Smooth muscle cell (in vitro differentiated cells): ENCODE measurements around the gene DMKN. TPM values are rescaled to one million over a fixed set of nuclear protein-coding genes. Genes with fewer than 3 reads are reported as not detected.

Experiments
- DNase-seq: peaks from one replicate; lab custom pipeline; 2025; ENCODE audit not compliant: unreplicated experiment; lab: John Stamatoyannopoulos, UW
- H2AFZ ChIP-seq: fragments of 200-600 bp; sonication (generic); 2 replicates; pipeline ENCODE4 v1.6.0; 2016; ENCODE audit warnings: antibody characterized with exemption, low read depth, mild to moderate bottlenecking
- H3F3A ChIP-seq: fragments of 200-600 bp; sonication (generic); 2 replicates; pipeline ENCODE4 v1.6.0; 2017; ENCODE audit warnings: antibody characterized with exemption, low read depth
- H3K27ac ChIP-seq: fragments of 200-600 bp; sonication (generic); 2 replicates; pipeline ENCODE4 v1.5.1; 2016; ENCODE audit warnings: low read depth, mild to moderate bottlenecking
- H3K27me3 ChIP-seq: fragments of 200-600 bp; sonication (generic); 2 replicates; pipeline ENCODE4 v1.6.1; 2016; ENCODE audit warnings: low read depth, mild to moderate bottlenecking
- H3K36me3 ChIP-seq: fragments of 200-600 bp; sonication (generic); 2 replicates; pipeline ENCODE4 v1.5.1; 2016; ENCODE audit warnings: low read depth
- H3K4me1 ChIP-seq: fragments of 200-600 bp; sonication (generic); 2 replicates; pipeline ENCODE4 v1.5.1; 2016; ENCODE audit warnings: low read depth
- H3K4me2 ChIP-seq: fragments of 200-600 bp; sonication (generic); 2 replicates; pipeline ENCODE4 v1.6.0; 2016; ENCODE audit warnings: mild to moderate bottlenecking
- H3K4me3 ChIP-seq: fragments of 200-600 bp; sonication (generic); 2 replicates; pipeline ENCODE4 v1.5.1; 2016; ENCODE audit warnings: mild to moderate bottlenecking
- H3K79me2 ChIP-seq: fragments of 200-600 bp; sonication (generic); 2 replicates; pipeline ENCODE4 v1.6.0; 2016; ENCODE audit warnings: low read depth, mild to moderate bottlenecking
- H3K9ac ChIP-seq: fragments of 200-600 bp; sonication (generic); 2 replicates; pipeline ENCODE4 v1.6.0; 2016; ENCODE audit warnings: low read depth
- H3K9me3 ChIP-seq: fragments of 200-600 bp; sonication (generic); replicated peaks from 2 replicates; pipeline ENCODE4 v1.5.1; 2016; ENCODE audit warnings: low read depth
- H4K20me1 ChIP-seq: fragments of 200-600 bp; sonication (generic); 2 replicates; pipeline ENCODE4 v1.6.0; 2016; ENCODE audit warnings: low read depth
- CTCF ChIP-seq: fragments of 200-600 bp; sonication (generic); IDR thresholded peaks from 2 replicates; pipeline ENCODE4 v1.5.1; 2017; ENCODE audit warnings: borderline replicate concordance, mild to moderate bottlenecking, antibody characterized with exemption; ENCODE audit not compliant: insufficient read depth, poor library complexity, severe bottlenecking
- WGBS: methylation state at CpG from one replicate; pipeline ENCODE4 v1.1.7; 2016; ENCODE audit warnings: low lambda C conversion rate; 5-methylcytosine and 5-hydroxymethylcytosine counted together
- polyA plus RNA-seq: library from polyadenylated mRNA; unstranded; fragments of >200 nt; fragmentation: Nextera tagmentation; extraction: Ambion mirVana; gene quantifications from 2 replicates; pipeline ENCODE4 v1.2.1, GENCODE V29; 2016
- total RNA-seq: library from RNA; depleted of rRNA; stranded (reverse); fragments of >200 nt; gene quantifications from 2 replicates; pipeline ENCODE4 v1.2.3, GENCODE V29; 2014

DMKN gene
- total and polyA plus RNA-seq, 2 experiments from 2014 or later = 31.2 to 132 TPM

DNA sequence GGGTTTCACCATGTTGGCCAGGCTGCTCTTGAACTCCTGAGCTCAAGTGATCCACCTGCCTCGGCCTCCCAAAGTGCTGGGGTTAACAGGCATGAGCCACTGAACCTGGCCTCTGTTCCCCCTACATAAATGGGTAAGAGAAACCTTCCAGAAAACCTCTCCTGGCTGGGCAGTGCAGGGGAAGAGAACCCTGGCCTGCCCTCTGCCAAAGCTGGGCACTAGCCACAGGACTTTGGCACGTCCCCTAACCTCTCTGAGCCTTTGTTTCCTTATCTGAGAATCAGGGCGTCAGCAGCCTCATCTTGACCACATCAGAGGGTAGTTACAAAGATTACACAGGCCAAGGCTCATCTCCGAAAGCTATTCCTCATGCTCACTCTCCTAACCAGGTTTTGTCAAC, 12.4 kb upstream of the DMKN start:
- H3F3A ChIP-seq = no peaks in the 10 kb centered on the region
- H3K4me1 ChIP-seq = no peaks in the 10 kb centered on the region
- no peaks in the 10 kb centered on the region for H4K20me1 ChIP-seq
- no peak for TF ChIP-seq CTCF
- no peak overlapping the region for H3K4me3 ChIP-seq
- no peak overlapping the region for H3K27ac ChIP-seq
- no peak overlapping the region for H2AFZ ChIP-seq
- H3K79me2 ChIP-seq = no peaks in the 10 kb centered on the region
- DNase-seq = no peak
- no peak overlapping the region for H3K4me2 ChIP-seq
- H3K9me3 ChIP-seq = no peaks in the 10 kb centered on the region
- WGBS = 92% methylated on average over 4 of the region's 4 CpGs
- H3K27me3 ChIP-seq = peaks cover 6% of the 10 kb centered on the region
- no peaks in the 10 kb centered on the region for H3K36me3 ChIP-seq
- H3K9ac ChIP-seq = no peak overlapping the region

GRCh38 chr19:35524181-35524837, 10.9 kb upstream of the DMKN start:
- no peak overlapping the region for H3K27ac ChIP-seq
- H3K9ac ChIP-seq = no peak overlapping the region
- 40% methylated on average over 11 of the region's 11 CpGs for WGBS
- H3K9me3 ChIP-seq = no peaks in the 10 kb centered on the region
- no peak overlapping the region for H3K4me3 ChIP-seq
- H3K4me2 ChIP-seq = no peak overlapping the region
- H2AFZ ChIP-seq = no peak overlapping the region
- no peaks in the 10 kb centered on the region for H3F3A ChIP-seq
- no peaks in the 10 kb centered on the region for H3K4me1 ChIP-seq
- H3K79me2 ChIP-seq = no peaks in the 10 kb centered on the region
- no peak for DNase-seq
- no peaks in the 10 kb centered on the region for H3K36me3 ChIP-seq
- TF ChIP-seq CTCF = no peak
- peaks cover 6% of the 10 kb centered on the region for H3K27me3 ChIP-seq
- no peaks in the 10 kb centered on the region for H4K20me1 ChIP-seq

DNA sequence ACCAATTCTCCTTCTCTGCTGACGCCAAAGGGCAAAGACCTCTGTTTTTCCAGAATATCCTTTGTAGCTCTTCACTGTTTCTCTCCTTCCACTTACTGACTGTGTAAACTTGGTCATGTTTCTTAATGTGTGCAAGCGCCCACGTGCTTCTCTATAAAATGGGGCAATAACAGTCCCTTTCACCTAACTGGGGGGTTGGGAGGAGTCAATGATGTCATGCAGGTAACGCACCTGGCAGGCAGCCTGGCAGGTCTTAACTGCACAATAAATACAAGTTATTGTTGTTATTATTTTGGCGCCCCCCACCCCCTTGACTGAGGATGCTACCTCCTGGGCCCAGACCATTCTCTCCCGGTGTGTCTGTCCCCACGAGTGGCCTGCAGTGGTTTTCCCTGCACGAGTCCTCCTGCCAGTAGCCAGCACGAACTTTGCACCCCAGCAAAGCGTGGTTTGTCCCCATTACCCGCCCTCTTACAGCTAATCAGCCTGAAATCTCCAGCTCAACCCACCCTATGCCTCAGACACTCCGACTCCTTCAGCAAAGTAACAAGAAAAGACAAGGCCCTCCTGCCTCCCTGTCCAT, 9.4 kb upstream of the DMKN start:
- no peak overlapping the region for H3K4me2 ChIP-seq
- no peaks in the 10 kb centered on the region for H3K4me1 ChIP-seq
- TF ChIP-seq CTCF = no peak
- 92% methylated on average over 12 of the region's 12 CpGs for WGBS
- no peaks in the 10 kb centered on the region for H3K9me3 ChIP-seq
- no peak overlapping the region for H3K9ac ChIP-seq
- H3K27me3 ChIP-seq = peaks cover 6% of the 10 kb centered on the region
- DNase-seq = no peak
- H3K79me2 ChIP-seq = no peaks in the 10 kb centered on the region
- H3F3A ChIP-seq = no peaks in the 10 kb centered on the region
- H3K4me3 ChIP-seq = no peak overlapping the region
- no peaks in the 10 kb centered on the region for H4K20me1 ChIP-seq
- H2AFZ ChIP-seq = no peak overlapping the region
- no peak overlapping the region for H3K27ac ChIP-seq
- H3K36me3 ChIP-seq = no peaks in the 10 kb centered on the region
